Kidney epithelial cell (primary cell): Measurements from ENCODE around the gene GPR152. TPM values are rescaled to one million over a fixed set of nuclear protein-coding genes. Genes with fewer than 3 reads are reported as not detected.

Experiments used
- DNase-seq: peaks from one replicate; pipeline ENCODE4 v3.0.0-alpha.2; 2010; ENCODE audit warnings: low read depth
- H3K27me3 ChIP-seq: 2 replicates; pipeline ENCODE4 v1.6.0; 2011; ENCODE audit warnings: low read length; ENCODE audit not compliant: control insufficient read depth, insufficient read depth
- H3K36me3 ChIP-seq: 2 replicates; pipeline ENCODE4 v1.5.1; 2011; ENCODE audit warnings: low read length; ENCODE audit not compliant: control insufficient read depth, insufficient read depth
- H3K4me3 ChIP-seq: 2 replicates; pipeline ENCODE4 v1.5.1; 2011; ENCODE audit warnings: low read depth, mild to moderate bottlenecking, control low read depth, low read length
- CTCF ChIP-seq: IDR thresholded peaks from 2 replicates; pipeline ENCODE4 v1.5.1; 2011; ENCODE audit warnings: mild to moderate bottlenecking, moderate library complexity, low read length, control low read depth, inconsistent platforms; ENCODE audit not compliant: insufficient read depth, poor library complexity, severe bottlenecking
- total RNA-seq: library from RNA; depleted of rRNA; stranded (reverse); fragments of >200 nt; gene quantifications from 2 replicates; pipeline ENCODE4 v1.2.3, GENCODE V29; 2015

Gene GPR152
- total RNA-seq, 1 donor from 2014 or later = not detected

GRCh38 chr11:67445515-67445914, 7.0 kb downstream of the GPR152 start:
- TF ChIP-seq CTCF = no peak
- no peak for DNase-seq
- H3K4me3 ChIP-seq = no peak overlapping the region
- no peaks in the 10 kb centered on the region for H3K27me3 ChIP-seq
- no peaks in the 10 kb centered on the region for H3K36me3 ChIP-seq

- no peak for TF ChIP-seq CTCF
- Histone ChIP-seq H3K36me3 (peaks cover 2% of the 10 kb centered on the region), H3K27me3 (no peaks in the 10 kb centered on the region), H3K4me3 (peak overlapping the region; percentile 94)
- no peak for DNase-seq
Measured at GRCh38 chr11:67442504-67443404, 9.8 kb downstream of the GPR152 start.

- no peaks in the 10 kb centered on the region for H3K27me3 ChIP-seq
- H3K4me3 ChIP-seq = no peak overlapping the region
- H3K36me3 ChIP-seq = peaks cover 4% of the 10 kb centered on the region
- no peak for DNase-seq
- TF ChIP-seq CTCF = no peak
Measured at GRCh38 chr11:67441731-67442351, 10.7 kb downstream of the GPR152 start.

GRCh38 chr11:67441098-67441563, 11.4 kb downstream of the GPR152 start:
- DNase-seq = no peak
- no peak overlapping the region for H3K4me3 ChIP-seq
- H3K27me3 ChIP-seq = no peaks in the 10 kb centered on the region
- TF ChIP-seq CTCF = no peak
- peaks cover 4% of the 10 kb centered on the region for H3K36me3 ChIP-seq

- peaks cover 4% of the 10 kb centered on the region for H3K36me3 ChIP-seq
- no peak for DNase-seq
- no peak for TF ChIP-seq CTCF
Measured at GRCh38 chr11:67440229-67441097, 12.1 kb downstream of the GPR152 start.

More at GRCh38 chr11:67440229-67441097, 12.1 kb downstream of the GPR152 start:
- no peaks in the 10 kb centered on the region for H3K27me3 ChIP-seq
- H3K4me3 ChIP-seq = no peak overlapping the region
